MCF 10A (cell line): ENCODE data around the gene BIN1. TPM values are rescaled to one million over a fixed set of nuclear protein-coding genes. Genes with fewer than 3 reads are reported as not detected.

Experiments used
- BruUV-seq: library from RNA; stranded (reverse); fragments of 400-500 nt; replicated peaks from 2 replicates; lab custom pipeline; 2021; lab: Mats Ljungman, UMichigan
- CTCF ChIA-PET: fragments of 300-600 bp; sonication (Branson Sonifier 250); formaldehyde crosslinking; extraction: SDS; loops from one replicate; lab custom pipeline; 2021; ENCODE audit warnings: antibody characterized with exemption, inconsistent platforms; lab: Yijun Ruan, JAX
- POLR2A ChIA-PET: fragments of 300-600, 350-650 bp; sonication (Branson Sonifier 250); formaldehyde crosslinking; extraction: SDS; loops from one replicate; lab custom pipeline; 2020; ENCODE audit warnings: antibody characterized with exemption, inconsistent platforms; lab: Yijun Ruan, JAX
- DNase-seq: peaks from one replicate; pipeline ENCODE4 v3.0.0-alpha.2; 2018; ENCODE audit not compliant: unreplicated experiment
- H3K27ac Mint-ChIP-seq: one replicate; pipeline ENCODE4 v1.8.0; 2022; ENCODE audit warnings: mild to moderate bottlenecking, low read depth, mixed read lengths; ENCODE audit not compliant: unreplicated experiment
- H3K27me3 Mint-ChIP-seq: one replicate; pipeline ENCODE4 v1.8.0; 2022; ENCODE audit warnings: mixed read lengths; ENCODE audit not compliant: insufficient read depth, unreplicated experiment
- H3K36me3 Mint-ChIP-seq: one replicate; pipeline ENCODE4 v1.8.0; 2022; ENCODE audit warnings: mild to moderate bottlenecking, moderate library complexity, mixed read lengths; ENCODE audit not compliant: insufficient read depth, unreplicated experiment
- H3K4me1 Mint-ChIP-seq: one replicate; pipeline ENCODE4 v1.8.0; 2022; ENCODE audit warnings: mixed read lengths; ENCODE audit not compliant: insufficient read depth, unreplicated experiment
- H3K4me3 Mint-ChIP-seq: one replicate; pipeline ENCODE4 v1.8.0; 2022; ENCODE audit warnings: mild to moderate bottlenecking, moderate library complexity, mixed read lengths; ENCODE audit not compliant: unreplicated experiment
- H3K9me3 Mint-ChIP-seq: one replicate; pipeline ENCODE4 v1.8.0; 2022; ENCODE audit warnings: mixed read lengths; ENCODE audit not compliant: unreplicated experiment
- intact Hi-C: fragments of 100-400 bp; cut with micrococcal nuclease; formaldehyde crosslinking; loops from 2 replicates; pipeline ENCODE4 v1.14.1; 2022
- total RNA-seq: library from RNA; stranded (reverse); gene quantifications from 2 replicates; pipeline ENCODE4 v1.2.3, GENCODE V29; 2022
- TF ChIP-seq, protein P1 (sequence below): fragments of 200-600 bp; IDR thresholded peaks from one replicate; pipeline ENCODE4 v1.8.0; 2022; ENCODE audit warnings: antibody characterized with exemption, mild to moderate bottlenecking; ENCODE audit not compliant: unreplicated experiment

The BIN1 gene
- total RNA-seq, 1 experiment from 2014 or later = 29.6 TPM

DNA sequence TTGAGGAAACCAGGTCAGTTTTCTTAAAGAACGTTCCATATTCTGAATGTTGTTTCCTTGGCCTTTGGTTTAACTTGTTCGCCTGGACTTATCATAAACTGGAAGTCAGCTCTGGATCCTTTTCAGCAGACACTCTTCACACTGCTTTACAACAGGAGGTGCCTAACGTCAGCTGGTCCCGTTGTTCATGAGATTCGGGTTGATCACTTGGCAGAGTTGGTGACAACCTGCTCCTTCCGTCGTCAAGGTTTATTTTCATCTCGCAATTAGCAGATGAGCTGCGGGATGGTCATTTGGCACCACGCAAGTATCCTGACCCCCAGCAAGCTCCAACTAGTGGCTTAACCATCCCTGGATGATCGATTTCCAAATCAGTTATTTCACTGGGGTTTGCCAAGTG lies 23.0 kb upstream of the BIN1 start:
- no peak for DNase-seq
- Mint-ChIP-seq H3K36me3 (no peaks in the 10 kb centered on the region), H3K4me3 (no peak overlapping the region), H3K27me3 (no peaks in the 10 kb centered on the region), H3K9me3 (no peaks in the 10 kb centered on the region), H3K27ac (no peak overlapping the region), H3K4me1 (peaks cover 5% of the 10 kb centered on the region)
- TF ChIP-seq, protein P1, sequence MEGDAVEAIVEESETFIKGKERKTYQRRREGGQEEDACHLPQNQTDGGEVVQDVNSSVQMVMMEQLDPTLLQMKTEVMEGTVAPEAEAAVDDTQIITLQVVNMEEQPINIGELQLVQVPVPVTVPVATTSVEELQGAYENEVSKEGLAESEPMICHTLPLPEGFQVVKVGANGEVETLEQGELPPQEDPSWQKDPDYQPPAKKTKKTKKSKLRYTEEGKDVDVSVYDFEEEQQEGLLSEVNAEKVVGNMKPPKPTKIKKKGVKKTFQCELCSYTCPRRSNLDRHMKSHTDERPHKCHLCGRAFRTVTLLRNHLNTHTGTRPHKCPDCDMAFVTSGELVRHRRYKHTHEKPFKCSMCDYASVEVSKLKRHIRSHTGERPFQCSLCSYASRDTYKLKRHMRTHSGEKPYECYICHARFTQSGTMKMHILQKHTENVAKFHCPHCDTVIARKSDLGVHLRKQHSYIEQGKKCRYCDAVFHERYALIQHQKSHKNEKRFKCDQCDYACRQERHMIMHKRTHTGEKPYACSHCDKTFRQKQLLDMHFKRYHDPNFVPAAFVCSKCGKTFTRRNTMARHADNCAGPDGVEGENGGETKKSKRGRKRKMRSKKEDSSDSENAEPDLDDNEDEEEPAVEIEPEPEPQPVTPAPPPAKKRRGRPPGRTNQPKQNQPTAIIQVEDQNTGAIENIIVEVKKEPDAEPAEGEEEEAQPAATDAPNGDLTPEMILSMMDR = no peak
- BruUV-seq = no TSS peak
- CTCF ChIA-PET = interaction anchor here (0.5 to 1.2 kb wide), 3 partner anchors 41 to 329 kb away, joined by 4 read pairs; no protein-coding TSS in a partner anchor
- POLR2A ChIA-PET = interaction anchor here (0.5 to 0.7 kb wide), 2 partner anchors 23 to 53 kb away, joined by 3 read pairs; partner anchors contain the start of gene BIN1
- intact Hi-C loops = no loop called here

DNA sequence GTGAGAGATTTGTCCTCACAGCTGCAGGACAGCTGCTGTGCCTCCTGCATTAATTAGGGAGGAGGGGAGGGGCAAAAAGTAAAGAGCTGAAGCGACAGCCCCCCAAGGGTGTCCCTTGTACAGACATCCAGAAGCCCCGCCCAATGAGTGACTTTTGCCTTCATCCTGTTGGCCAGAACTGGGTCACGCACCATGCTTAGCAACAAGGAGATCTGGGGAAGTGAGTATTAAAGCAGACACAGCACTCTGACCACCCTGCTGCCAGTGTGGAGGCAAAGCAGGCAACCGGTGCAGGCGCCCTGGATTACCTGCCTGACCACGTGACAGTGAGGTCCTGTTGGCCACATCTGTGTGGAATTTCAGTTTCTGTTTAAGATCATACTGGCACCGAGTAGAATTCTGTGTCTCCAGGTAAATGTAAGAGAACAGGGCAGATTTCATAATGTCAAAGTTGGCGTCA lies 21.5 kb upstream of the BIN1 start:
- Mint-ChIP-seq H3K27ac (peak overlapping the region; percentile 16), H3K36me3 (no peaks in the 10 kb centered on the region), H3K27me3 (no peaks in the 10 kb centered on the region), H3K4me1 (peaks cover 5% of the 10 kb centered on the region), H3K4me3 (peak overlapping the region; percentile 57), H3K9me3 (no peaks in the 10 kb centered on the region)
- no TSS peak for BruUV-seq
- peak; percentile 45 for DNase-seq
- TF ChIP-seq, protein P1 = no peak
- POLR2A ChIA-PET = interaction anchor here (1.0 to 1.7 kb wide), 2 partner anchors 15 to 22 kb away, joined by 3 to 5 read pairs; partner anchors contain the start of gene BIN1
- intact Hi-C loops = no loop called here
- CTCF ChIA-PET = no interaction called here

DNA sequence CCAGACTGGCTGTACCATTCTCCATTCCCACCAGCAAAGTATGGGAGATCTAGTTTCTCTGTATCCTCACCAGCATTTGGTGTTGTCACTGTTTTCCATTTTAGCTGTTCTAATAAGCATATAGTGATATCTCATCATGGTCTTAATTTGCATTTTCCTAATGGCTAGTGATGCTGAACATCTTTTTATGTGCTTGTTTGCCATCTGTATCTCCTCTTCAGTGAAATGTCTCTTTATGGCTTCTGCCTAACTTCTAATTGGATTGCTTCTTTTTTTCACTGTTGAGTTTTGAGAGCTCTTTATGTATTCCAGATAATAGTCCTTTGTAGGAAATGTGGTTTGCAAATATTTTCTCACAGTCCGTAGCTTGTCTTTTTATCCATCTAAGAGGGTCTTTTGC lies 18.9 kb upstream of the BIN1 start:
- peaks cover 5% of the 10 kb centered on the region for H3K4me1 Mint-ChIP-seq
- ChIA-PET POLR2A (interaction anchor here (0.9 kb wide), 1 partner anchor 13 kb away, joined by 5 read pairs; no protein-coding TSS in a partner anchor), CTCF (no interaction called here)
- H3K27me3 Mint-ChIP-seq = no peaks in the 10 kb centered on the region
- intact Hi-C loops = no loop called here
- DNase-seq = no peak
- no peak overlapping the region for H3K4me3 Mint-ChIP-seq
- no TSS peak for BruUV-seq
- TF ChIP-seq, protein P1 = no peak
- no peaks in the 10 kb centered on the region for H3K36me3 Mint-ChIP-seq
- H3K27ac Mint-ChIP-seq = no peak overlapping the region
- no peaks in the 10 kb centered on the region for H3K9me3 Mint-ChIP-seq

DNA sequence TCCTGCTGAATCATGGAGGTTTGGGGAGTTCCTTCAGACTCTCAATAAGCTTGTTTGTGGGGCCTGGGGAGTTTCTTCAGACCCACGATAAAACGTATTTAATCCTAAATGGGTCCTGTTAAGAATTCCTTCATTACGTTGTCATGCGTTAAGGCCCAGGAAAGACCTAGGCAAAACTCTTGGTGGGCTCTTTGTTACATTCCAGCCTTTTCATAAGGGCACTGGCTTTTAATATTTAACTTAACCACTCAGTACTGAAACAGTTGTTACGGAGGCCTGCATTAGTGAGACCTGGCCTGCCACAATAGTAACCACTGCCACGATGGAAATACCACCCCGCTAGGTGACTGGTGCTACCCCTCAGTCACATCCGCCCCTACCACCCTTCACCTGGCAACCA lies 17.5 kb upstream of the BIN1 start:
- no peak overlapping the region for H3K27ac Mint-ChIP-seq
- CTCF ChIA-PET = no interaction called here
- peaks cover 5% of the 10 kb centered on the region for H3K4me1 Mint-ChIP-seq
- DNase-seq = no peak
- no peaks in the 10 kb centered on the region for H3K9me3 Mint-ChIP-seq
- intact Hi-C loops = no loop called here
- BruUV-seq = no TSS peak
- POLR2A ChIA-PET = no interaction called here
- TF ChIP-seq, protein P1 = no peak
- no peaks in the 10 kb centered on the region for H3K27me3 Mint-ChIP-seq
- H3K4me3 Mint-ChIP-seq = no peak overlapping the region
- H3K36me3 Mint-ChIP-seq = no peaks in the 10 kb centered on the region
